HG02938 (cell line): ENCODE data around the gene PCNA.
"Not testable (repeated sequence)": the region's sequence is repeated elsewhere in the genome, so short reads cannot be mapped to it uniquely, and the experiment has no call there.

Experiments used
- ATAC-seq: cut with Tn5 transposase; IDR thresholded peaks from one replicate; pipeline ENCODE4 v1.9.1; 2021; ENCODE audit warnings: mild to moderate bottlenecking, moderate library complexity; ENCODE audit not compliant: unreplicated experiment

The PCNA gene

DNA sequence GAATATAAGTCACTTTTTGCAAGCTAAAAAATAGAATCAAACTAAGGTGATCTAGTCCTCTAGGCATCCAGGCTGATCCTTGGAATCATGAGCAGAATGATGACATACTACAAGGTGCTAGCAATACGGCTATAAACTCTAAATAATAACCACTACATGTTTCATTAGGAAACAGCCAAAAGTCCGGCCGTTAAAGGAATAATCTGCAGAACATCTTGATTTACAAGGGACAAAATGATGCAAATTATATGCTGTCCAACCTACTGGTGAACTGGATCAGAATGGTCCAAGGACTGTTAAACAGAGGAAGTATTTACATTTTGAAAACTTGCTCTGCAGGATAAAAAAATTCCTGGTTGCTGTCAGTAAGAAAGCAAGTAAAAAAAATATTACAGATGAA, 19.8 kb downstream of the PCNA start:
- ATAC-seq = not testable (repeated sequence)

DNA sequence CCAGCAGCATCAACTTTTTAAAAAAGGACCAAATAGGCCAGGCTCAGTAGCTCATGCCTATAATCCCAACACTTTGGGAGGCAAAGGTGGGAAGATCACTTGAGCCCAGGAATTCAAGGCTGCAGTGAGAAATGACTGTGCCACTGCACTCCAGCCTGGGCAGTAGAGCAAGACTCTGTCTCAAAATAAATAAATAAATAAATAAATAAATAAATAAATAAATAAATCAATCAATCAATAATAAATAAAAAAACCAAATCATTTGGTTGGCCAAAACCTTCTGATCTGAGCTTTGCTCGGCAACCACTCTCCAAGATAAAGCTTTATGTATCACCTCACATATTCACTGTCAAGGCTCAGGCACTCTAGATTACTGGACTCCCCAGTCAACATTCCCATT, 20.7 kb downstream of the PCNA start:
- not testable (repeated sequence) for ATAC-seq

DNA sequence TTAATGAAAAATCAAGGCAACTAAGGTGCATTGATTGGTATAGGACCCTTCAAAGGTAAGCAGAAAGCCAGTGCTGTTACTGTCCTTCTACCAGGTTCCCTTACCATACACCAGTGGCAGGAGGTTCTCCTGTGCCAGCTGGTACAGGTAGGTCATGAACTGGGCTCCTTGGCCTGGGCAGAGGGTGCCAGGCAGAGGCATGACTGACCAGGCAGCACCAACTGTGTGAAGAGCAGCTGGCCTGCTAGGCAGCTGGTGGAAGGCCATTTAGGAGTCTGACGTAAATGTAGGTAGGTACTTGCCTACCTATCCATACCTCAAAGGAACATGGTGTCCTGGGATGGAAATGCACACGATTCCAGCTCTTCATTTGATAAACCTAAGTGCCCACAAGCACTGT, 23.3 kb downstream of the PCNA start:
- ATAC-seq = no peak

DNA sequence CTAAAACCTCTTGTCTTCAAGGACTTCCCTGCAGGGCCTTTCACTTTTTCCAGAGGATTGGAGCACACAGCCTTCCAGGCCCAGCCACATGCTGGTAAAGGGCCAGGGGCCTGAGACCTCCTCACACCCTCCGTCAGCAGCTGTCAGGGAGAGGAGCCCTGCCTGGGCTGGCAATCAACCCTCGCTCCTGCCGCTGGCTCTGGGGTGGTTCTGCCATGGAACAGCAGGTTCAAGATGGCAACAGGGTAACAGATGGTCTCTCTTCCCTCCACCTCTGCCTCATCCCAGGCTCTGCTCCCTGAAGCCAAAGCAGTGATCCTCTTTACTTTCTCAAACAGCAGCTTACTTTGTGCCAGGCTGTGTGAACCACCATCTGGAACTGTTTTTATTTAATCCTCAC, 23.8 kb downstream of the PCNA start:
- no peak for ATAC-seq

DNA sequence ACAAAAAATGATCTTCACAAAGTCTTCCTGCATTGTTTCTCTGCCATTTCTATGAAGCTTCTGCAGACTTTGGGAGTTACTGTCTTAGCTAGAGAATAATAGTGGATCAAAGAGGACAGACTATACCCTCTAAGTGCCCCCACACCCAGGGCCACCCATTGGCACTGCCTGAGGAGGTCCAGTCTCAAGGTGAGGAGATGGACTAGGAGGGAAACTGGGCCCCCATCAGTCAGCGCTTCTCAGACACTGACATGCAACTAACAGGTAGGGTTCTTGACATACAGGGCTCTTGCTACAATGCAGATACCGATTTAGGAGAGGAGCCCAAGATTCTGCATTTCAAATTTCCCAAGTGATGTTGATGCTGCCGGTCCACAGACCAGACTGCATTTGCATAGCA, 24.3 kb downstream of the PCNA start:
- no peak for ATAC-seq

DNA sequence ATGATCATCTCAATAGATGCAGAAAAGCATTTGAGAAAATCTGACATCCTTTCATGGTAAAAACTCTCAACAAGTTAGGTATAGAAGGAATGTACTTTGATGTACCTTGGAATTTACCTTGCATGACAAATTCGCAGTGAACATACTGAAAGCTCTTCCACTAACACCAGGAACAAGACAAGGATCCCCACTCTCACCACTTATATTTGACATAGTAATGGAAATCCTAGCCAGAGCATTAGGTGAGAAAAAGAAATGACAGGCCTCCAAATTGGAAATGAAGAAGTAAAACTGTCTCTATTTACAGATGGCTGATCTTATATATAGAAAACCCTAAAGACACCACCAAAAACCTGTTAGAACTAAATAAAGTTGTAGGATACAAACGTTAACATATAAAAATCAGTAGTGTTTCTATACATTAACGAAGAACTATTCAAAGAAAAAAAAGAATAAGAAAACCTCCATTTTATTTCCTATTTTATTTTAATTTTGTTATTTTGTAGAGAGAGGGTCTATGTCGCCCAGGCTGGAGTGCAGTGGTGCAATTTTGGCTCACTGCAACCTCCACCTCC, 26.9 kb downstream of the PCNA start:
- no peak for ATAC-seq

DNA sequence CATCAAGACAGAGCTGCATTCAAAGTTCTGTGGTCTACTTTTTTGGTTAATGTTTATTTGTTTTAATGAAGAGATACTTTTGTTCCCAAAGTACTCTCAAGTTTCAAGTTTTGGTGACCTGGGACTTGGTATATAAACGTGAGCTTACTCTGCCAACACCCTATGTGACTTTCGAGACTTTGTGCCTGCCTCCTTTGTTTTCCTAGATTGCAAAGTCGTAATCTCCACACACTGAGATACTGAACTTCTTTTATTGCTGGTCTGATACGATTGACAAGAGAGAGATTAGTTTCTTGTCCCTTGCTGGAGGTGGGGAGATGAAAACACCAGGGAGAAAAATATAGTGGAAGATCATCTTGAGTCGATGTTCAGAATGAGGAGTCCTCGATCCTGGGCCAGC, 27.9 kb downstream of the PCNA start:
- ATAC-seq = no peak

DNA sequence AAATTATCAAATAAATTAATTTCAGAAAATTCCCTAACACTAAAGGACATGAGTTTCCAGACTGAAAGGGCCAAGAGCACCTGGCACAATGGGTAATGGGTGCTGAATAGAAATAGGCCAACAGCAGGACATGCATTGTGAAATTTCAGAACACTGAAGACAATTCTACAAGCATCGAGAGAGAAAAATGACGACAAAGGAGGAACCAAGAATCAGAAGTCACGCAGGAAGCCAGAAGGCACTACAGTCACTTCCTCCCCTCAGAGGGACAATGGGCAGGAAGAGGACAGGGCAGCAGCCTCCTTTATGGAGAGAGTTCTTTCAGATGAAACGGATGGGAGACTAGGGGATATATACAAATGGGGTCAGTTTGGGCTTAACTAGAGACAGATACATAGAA, 29.6 kb downstream of the PCNA start:
- no peak for ATAC-seq

DNA sequence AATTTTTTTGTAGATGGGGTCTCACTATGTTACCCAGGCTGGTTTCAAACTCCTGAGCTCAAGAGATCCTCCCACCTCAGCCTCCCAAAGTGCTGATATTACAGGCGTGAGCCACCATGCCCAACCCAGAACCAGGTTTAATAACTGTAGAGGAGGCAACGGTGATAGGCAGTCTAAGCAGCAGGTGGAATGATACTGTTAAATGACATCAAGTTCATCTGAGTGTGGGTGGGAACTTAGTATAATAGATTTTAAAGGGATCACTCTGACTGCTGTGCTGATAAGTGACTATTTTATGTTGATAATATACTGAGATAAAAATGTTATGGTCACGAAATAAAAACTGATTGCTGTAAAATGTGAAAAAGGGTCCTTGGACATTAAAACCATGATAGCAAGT, 31.1 kb downstream of the PCNA start:
- ATAC-seq = no peak

DNA sequence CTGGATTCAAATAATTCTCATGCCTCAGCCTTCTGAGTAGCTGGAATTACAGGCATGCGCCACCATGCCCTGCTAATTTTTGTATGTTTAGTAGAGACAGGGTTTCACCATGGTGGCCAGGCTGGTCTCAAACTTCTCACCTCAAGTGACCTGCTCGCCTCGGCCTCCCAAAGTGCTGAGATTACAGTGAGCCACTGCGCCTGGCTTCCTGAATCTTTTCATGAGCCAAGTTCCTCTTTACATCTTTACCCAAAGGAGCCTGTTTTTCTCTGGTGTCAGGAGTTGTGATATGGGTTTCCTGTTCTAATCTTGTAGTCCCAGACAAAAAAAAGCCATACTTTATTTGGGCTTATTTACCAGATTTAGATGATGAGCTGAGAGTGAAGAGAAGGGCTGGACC, 34.4 kb downstream of the PCNA start:
- no peak for ATAC-seq

DNA sequence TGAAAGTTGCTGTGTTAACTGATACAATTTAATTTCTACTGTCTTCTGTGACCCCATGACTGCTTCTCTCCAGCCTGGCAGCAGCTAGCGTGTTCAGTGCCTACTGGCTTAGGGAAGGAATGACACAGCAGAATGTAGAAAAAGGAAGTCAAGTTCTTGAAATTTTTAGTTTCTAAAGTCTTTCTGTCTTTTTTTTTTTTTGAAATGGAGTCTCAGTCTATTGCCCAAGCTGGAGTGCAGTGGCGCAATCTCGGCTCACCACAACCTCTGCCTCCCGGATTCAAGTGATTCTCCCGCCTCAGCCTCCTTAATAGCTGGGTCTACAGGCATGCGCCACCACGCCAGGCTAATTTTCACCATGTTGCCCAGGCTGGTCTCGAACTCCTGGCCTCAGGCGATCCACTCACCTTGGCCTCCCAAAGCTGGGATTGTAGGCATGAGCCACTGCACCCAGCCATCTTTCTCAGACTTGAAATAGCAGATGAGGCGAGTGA, 39.3 kb downstream of the PCNA start:
- peak; percentile 31 for ATAC-seq

DNA sequence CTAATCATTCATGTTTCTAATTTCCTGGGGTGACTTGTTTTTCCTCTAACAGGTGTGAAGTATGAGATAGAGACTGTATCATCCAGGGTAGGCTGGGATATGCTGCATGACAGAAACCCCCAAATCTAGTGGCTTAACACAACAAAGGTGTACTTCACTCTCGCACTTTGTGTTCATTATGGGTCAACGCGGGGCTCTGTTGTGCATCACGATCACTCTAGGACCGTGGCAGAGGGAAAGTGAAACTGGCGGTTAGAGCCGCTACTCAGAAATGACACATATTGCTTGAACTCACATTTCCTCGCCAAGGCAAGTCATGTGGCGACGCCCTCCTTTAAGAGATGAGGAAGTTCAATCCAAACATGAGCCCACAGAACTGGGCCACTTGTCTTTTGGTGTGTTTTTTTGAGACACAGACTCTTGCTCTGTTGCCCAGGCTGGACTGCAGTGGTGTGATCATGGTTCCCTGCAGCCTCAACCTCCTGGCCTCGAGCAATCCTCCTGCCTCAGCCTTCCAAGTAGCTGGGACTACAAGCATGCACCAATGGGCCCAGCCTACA, 41.3 kb downstream of the PCNA start:
- ATAC-seq = peak; percentile 94

DNA sequence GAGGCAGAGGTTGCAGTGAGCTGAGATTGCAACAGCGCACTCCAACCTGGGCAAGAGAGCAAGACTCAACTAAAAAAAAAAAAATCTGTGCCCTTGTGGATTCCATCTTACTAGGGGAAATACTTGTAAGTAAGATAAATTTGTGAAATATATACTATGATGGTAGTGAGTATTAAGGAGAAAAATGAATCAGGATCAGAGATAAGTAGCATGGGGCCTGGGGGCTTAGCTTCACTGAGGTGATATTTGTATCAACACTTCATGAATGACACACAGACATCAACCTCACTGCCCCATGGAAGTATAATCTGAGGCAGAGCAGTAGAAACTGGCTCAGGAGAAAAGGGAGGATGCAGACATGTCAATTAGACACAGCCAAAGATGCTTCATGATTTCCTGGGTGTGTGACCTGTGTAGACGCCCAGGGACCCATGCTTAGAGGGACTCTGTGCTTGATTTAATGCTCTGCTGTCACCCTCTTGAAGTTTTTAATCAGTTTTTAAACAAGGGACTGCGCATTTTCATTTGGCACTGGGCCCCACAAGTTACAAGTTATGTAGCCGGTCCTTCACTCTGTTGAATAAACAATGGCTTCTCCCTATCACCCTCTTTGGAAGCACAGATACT, 41.9 kb downstream of the PCNA start:
- no peak for ATAC-seq

DNA sequence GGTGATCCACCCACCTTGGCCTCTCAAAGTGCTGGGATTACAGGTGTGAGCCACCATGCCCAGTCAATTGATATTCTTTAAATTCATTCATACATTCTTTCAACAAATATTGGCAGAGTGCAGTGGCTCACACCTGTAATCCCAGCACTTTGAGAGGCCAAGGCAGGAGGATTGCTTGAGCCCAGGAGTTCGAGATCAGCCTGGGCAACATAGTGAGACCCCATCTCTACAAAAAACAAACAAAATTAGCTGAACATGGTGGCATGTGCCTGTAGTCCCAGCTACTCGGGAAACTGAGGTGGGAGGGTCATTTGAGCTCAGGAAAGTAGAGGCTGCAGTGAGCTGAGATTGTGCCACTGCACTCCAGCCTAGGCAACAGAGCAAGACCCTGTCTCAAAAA, 42.8 kb downstream of the PCNA start:
- ATAC-seq = not testable (repeated sequence)

DNA sequence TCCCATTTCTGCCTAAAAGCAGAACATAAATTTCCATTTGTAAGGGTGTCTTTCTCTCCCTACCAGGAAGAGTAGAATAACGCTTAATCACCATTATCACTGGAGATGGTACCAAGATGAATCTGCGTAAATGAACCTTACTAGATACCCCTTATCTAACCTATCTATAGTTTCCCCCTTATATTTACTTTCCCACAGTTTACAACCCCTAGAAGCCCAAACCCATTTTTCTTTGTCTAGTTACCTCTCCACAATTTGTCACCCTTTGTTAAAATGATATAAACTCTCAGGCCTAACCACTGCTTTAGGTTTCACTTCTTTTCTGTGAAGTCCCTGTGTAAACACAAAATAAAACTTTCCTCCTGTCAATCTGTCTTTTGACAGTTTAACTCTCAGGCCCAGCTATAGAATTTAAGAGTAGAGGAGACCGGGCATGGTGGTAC, 45.5 kb downstream of the PCNA start:
- no peak for ATAC-seq

DNA sequence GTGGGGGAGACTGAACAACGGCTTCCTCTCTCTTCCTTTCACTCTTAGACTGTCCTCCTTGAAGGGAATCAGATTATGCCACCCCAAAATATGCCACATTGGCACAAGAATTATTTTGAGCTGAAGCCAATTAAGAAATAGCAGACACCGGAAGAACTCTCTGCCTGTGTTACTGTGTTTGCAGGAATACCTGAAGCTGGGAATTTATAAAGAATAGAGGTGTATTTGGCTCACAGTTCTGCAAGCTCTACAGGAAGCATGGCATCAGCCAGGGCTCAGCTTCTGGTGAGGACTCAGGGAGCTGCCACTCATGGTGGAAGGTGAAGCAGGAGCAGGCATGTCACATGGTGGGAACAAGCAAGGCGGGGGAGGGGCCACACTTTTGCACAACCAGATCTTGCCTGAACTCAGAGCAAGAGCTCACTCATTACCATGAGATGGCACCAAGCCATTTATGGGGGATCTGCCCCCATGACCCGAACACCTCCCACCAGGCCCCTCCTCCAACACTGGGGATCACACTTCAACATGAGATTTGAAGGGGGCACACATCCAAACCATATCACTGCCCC, 46.0 kb downstream of the PCNA start:
- no peak for ATAC-seq

DNA sequence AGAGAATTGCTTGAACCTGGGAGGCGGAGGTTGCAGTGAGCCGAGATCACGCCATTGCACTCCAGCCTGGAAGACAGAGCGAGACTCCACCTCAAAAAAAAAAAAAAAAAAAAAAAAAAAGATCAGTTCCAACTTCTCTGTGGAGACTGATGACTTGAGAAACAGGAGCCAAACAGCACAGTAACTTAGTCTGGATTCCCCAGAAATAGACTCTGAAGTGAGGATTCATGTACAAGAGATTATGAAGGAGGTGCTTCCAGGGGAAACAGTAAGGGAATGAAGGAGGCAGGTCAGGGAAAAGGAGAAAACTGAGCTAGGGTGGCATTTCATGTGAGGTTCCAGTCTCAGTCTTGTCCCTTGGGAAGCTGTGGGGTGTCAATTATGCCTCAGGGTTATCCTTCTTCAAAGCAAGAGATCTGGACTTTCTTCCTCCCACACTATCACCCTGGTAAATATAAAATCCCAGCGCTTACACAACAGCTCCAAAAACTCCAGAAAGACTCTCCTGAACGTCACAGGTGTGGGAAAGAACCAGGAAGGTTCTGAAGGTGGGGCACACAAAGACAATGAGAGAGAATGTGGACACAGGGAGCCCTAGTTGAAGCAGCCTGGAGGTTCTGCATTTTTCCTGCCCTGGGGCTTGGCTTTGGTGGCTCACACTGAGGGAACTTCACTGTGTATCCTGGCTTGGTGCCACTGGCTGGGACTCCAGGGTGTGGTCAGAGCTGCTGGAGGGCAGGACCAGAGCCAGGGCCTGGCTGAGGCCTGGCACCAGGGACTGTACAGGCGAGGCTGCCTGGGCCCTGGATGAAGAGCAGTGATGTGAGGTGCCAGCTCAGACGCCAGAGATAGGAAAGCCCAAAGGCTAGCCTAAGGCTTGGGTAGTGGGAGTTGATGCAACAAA, 46.8 kb downstream of the PCNA start:
- ATAC-seq = no peak

DNA sequence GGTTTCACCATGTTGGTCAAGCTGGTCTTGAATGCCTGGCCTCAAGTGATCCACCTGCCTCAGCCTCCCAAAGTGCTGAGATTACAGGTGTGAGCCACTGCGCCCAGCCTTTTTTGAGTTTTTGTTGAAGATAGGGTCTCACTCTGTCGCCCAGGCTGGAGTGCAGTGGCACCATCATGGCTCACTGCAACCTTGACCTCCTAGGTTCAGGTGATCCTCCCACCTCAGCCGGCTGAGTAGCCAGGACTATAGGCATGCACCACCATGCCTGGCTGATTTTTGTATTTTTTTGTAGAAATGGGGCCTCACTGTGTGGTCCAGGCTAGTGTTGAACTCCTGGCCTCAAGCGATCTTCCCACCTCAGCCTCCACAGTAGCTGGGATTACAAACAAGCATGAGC, 47.8 kb downstream of the PCNA start:
- not testable (repeated sequence) for ATAC-seq

DNA sequence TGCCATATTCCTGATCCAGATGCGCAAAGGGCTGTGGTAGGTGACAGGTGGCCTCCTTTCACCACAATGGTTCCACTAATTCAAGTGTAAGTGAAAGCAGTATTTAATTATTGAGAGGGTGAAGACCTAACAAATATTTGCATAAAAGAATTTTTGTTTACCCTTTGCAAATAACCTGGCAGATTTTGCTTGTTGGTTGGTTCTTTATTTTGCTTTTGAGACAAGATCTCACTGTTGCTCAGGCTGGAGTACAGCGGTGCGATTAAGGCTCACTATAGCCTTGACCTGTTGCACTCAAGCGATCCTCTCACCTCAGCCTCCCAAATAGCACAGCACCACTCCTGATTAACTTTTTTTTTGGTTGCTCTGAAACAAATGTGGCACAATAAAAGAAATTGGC, 49.2 kb downstream of the PCNA start:
- ATAC-seq = no peak

DNA sequence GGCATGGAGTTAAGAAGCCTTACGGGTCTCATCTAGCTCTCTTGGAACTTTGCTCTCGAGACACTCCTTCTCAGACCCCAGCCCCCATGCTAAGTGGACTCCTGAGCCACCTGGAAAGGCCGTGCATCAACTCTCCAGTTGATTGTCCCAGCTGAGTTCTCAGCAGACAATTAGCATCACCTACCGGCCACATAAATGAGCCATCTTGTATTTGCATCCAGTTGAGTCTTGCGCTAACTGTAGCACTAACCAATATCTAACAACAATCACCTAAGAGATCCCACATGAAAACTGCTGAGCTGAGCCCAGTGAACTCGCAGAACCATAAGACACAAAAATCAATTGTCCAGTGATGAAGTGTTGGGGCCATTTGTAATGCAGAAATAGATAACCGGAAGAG, 49.7 kb downstream of the PCNA start:
- ATAC-seq = no peak

DNA sequence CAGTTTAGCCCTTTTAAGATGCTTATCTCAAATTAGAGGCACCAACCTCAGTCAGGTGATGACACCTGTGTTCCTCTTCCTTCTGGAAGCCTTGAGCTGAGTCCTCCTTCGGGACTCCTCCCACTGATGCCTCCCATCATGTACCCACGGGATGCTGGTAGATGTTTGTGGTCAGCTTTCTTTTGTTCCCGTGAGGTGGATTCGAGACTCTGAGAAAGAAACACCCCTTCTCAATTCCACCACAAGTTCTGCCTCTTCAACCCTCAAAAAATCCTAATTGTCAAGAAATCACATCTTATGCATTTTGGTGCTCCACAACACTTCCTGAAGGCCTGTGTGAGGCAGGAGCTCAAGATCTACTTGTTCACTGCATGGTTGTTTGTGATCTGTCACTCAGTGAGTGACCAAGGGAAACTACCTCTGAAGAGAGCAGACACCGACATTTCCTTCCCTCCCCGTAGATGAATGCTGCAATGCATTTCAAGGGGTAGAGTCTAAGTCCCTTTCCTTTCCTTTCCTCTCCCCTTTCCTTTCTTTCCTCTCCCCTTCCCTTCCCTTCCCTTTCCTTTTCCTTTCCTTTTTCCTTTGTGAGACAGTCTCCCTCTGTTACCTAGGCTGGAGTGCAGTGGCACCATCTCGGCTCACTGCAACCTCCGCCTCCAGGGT, 50.5 kb downstream of the PCNA start:
- no peak for ATAC-seq
